Measurements from ENCODE around the gene L3MBTL3. TPM values are rescaled to one million over a fixed set of nuclear protein-coding genes. Genes with fewer than 3 reads are reported as not detected.

Gene L3MBTL3
- polyA plus RNA-seq, 1 of the 3 experiments (the other 2 are of a cell fraction): 12.6 TPM

- TF ChIP-seq REST (IDR thresholded peaks at IDR 0.05; ENCODE audit: low read depth, low read length): no peak
- TF ChIP-seq EP300 (IDR thresholded peaks at IDR 0.05; ENCODE audit: borderline replicate concordance in 1 of 2, low read depth in 1 of 2, low read length in 1 of 2): no peak
- no peak for TF ChIP-seq FOXM1 (IDR thresholded peaks at IDR 0.05; ENCODE audit: low read depth)
- no peak for TF ChIP-seq POLR2AphosphoS5 (IDR thresholded peaks at IDR 0.05; ENCODE audit: low read depth, low read length)
- TF ChIP-seq PBX3 (IDR thresholded peaks at IDR 0.05): no peak
- TF ChIP-seq YY1 (IDR thresholded peaks at IDR 0.05; ENCODE audit: low read depth): no peak
- no peak for TF ChIP-seq SIN3A (IDR thresholded peaks at IDR 0.05; ENCODE audit: borderline replicate concordance, low read depth, low read length)
Measured at GRCh38 chr6:130127195-130127594, 108.8 kb downstream of the L3MBTL3 start (continued).

GRCh38 chr6:130128326-130128725, 109.9 kb downstream of the L3MBTL3 start:
- Histone ChIP-seq H4K20me1 (ENCODE audit: insufficient read depth) (no peaks in the 10 kb centered on the region), H3K9me3 (no peaks in the 10 kb centered on the region), H3K9ac (no peak overlapping the region), H3K4me1 (ENCODE audit: control insufficient read depth in 1 of 2, insufficient read depth in 2 of 2, low read depth in 1 of 2, low read length in 1 of 2) (peaks cover 0 to 16% of the 10 kb centered on the region in 2 experiments; a peak in 1 of 4 replicates), H2AFZ (ENCODE audit: low read depth) (no peak overlapping the region), H3K4me2 (peak overlapping the region; percentile 20; the same call in 1 of the 2 replicates), H3K79me2 (ENCODE audit: insufficient read depth) (no peaks in the 10 kb centered on the region), H3K4me3 (ENCODE audit: low read depth in 2 of 2, low read length in 1 of 2) (no peak overlapping the region), H3K27me3 (ENCODE audit: insufficient read depth) (no peaks in the 10 kb centered on the region), H3K27ac (ENCODE audit: low read depth in 2 of 2, low read length in 1 of 2) (0 out of 4 replicates have a peak overlapping the region, but pooled peaks of 1 of the 2 experiments have one; percentile 69), H3K36me3 (replicated peaks in 1 of 2; ENCODE audit: control insufficient read depth in 1 of 2, insufficient read depth in 2 of 2, low read length in 1 of 2) (peaks cover 0 to 5% of the 10 kb centered on the region in 2 experiments), H3F3A (replicated peaks; ENCODE audit: insufficient read depth) (peaks cover 10% of the 10 kb centered on the region), H3K9me2 (no peaks in the 10 kb centered on the region)
- ChIA-PET CTCF (no interaction called here), POLR2A (no interaction called here)
- no peak for TF ChIP-seq NFIC (IDR thresholded peaks at IDR 0.05; ENCODE audit: borderline replicate concordance)
- TF ChIP-seq MEF2A (IDR thresholded peaks at IDR 0.05; ENCODE audit: borderline replicate concordance, low read depth): no peak
- no peak for TF ChIP-seq USF1 (IDR thresholded peaks at IDR 0.05; ENCODE audit: borderline replicate concordance, low read depth)
- WGBS (ENCODE audit: low lambda C conversion rate): 89% methylated on average over 5 of the region's 5 CpGs
- no peak for DNase-seq

Data from SK-N-SH (cell line).